ENCODE measurements around the gene TENM4.

Gene TENM4

GRCh38 chr11:79342236-79342635, 98.6 kb downstream of the TENM4 start:
- no peaks in the 10 kb centered on the region for H3K27me3 Mint-ChIP-seq
- H3K9me3 Mint-ChIP-seq, result peaks cover 10% of the 10 kb centered on the region
- DNase-seq (ENCODE audit: low spot score in 2 of 2), result no peak
- H3K4me3 Mint-ChIP-seq, result no peak overlapping the region
- ATAC-seq (replicated peaks; ENCODE audit: extremely low read depth, poor library complexity, severe bottlenecking), result no peak
- no peaks in the 10 kb centered on the region for H3K36me3 Mint-ChIP-seq (ENCODE audit: insufficient read depth)
- H3K4me1 Mint-ChIP-seq, result no peaks in the 10 kb centered on the region
- no peak overlapping the region for H3K27ac Mint-ChIP-seq (ENCODE audit: low read depth)

DNA sequence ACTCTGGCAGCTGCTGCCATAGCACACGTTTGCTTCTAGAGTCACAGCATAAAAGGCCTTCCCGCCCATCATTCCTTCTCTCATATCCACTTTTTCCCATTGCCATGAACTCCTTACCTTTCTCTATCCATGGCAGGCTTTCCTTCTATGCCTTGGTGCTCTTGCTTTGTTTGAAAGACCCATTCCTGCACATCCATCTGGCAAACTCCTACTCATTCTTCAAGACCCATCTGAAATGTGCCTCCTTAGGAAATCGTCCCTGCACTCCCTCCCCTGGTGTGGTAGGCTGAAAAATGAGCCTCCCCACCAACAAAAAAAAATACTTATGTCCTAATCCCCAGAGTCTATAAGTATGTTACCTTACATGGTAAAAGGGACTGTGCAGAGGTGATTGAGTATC, 100.3 kb downstream of the TENM4 start:
- H3K27me3 Mint-ChIP-seq, result no peaks in the 10 kb centered on the region
- H3K9me3 Mint-ChIP-seq, result peaks cover 10% of the 10 kb centered on the region
- ATAC-seq (replicated peaks; ENCODE audit: extremely low read depth, poor library complexity, severe bottlenecking) (no peak), DNase-seq (ENCODE audit: low spot score in 2 of 2) (no peak)
- H3K27ac Mint-ChIP-seq (ENCODE audit: low read depth), result no peak overlapping the region
- H3K36me3 Mint-ChIP-seq (ENCODE audit: insufficient read depth), result no peaks in the 10 kb centered on the region
- H3K4me3 Mint-ChIP-seq, result no peak overlapping the region
- H3K4me1 Mint-ChIP-seq, result no peaks in the 10 kb centered on the region

GRCh38 chr11:79336797-79337517, 103.9 kb downstream of the TENM4 start:
- Mint-ChIP-seq H3K4me1 (no peaks in the 10 kb centered on the region), H3K4me3 (no peak overlapping the region), H3K27ac (ENCODE audit: low read depth) (no peak overlapping the region), H3K9me3 (peaks cover 5% of the 10 kb centered on the region), H3K27me3 (no peaks in the 10 kb centered on the region), H3K36me3 (ENCODE audit: insufficient read depth) (no peaks in the 10 kb centered on the region)
- no peak for DNase-seq (ENCODE audit: low spot score in 2 of 2)
- ATAC-seq (replicated peaks; ENCODE audit: extremely low read depth, poor library complexity, severe bottlenecking), result no peak

DNA sequence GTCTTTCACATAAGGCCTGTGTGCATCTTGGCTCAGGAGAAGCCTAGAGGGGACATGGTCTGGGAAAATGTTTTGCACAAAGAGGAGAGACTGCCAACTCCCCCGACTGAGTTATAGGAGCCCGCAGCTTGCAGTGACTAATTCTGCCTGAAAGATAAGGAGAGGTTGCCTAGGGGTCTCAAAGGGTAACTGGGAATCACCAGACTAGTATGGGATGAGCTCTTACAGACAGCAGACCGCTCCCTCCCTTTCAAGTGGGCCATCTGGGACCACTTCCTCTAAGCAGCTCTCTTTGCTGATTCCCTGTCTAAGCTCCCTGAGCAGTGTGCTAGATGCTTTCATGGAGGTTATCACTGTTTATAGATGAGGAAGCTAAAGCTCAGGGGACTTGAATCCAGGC, 105.1 kb downstream of the TENM4 start:
- Mint-ChIP-seq H3K27ac (ENCODE audit: low read depth) (no peak overlapping the region), H3K36me3 (ENCODE audit: insufficient read depth) (no peaks in the 10 kb centered on the region), H3K27me3 (no peaks in the 10 kb centered on the region), H3K4me1 (no peaks in the 10 kb centered on the region), H3K9me3 (peaks cover 5% of the 10 kb centered on the region), H3K4me3 (no peak overlapping the region)
- ATAC-seq (replicated peaks; ENCODE audit: extremely low read depth, poor library complexity, severe bottlenecking) (no peak), DNase-seq (ENCODE audit: low spot score in 2 of 2) (no peak)

DNA sequence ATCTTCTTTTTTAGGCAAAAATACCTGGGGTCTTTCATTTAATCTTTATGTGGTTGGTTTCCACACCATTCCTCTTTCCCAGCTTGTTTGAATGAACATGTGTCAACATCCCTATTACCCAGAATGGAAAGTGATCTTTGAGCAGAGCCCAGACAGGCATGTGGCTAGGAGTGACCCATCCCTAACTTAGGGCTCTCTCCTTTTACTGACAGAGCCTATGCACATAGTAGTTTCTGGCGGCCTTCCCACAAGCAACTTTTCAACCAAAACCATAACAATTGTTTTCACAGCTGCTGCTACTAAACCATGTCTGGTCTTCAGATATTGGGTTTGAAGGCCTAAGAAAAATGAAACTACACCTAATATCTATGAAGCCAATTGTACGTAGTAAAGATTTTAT, 107.5 kb downstream of the TENM4 start:
- peaks cover 4% of the 10 kb centered on the region for H3K9me3 Mint-ChIP-seq
- DNase-seq (ENCODE audit: low spot score in 2 of 2) (no peak), ATAC-seq (replicated peaks; ENCODE audit: extremely low read depth, poor library complexity, severe bottlenecking) (no peak)
- no peak overlapping the region for H3K27ac Mint-ChIP-seq (ENCODE audit: low read depth)
- no peak overlapping the region for H3K4me3 Mint-ChIP-seq
- H3K27me3 Mint-ChIP-seq, result no peaks in the 10 kb centered on the region
- H3K4me1 Mint-ChIP-seq, result no peaks in the 10 kb centered on the region
- H3K36me3 Mint-ChIP-seq (ENCODE audit: insufficient read depth), result no peaks in the 10 kb centered on the region

DNA sequence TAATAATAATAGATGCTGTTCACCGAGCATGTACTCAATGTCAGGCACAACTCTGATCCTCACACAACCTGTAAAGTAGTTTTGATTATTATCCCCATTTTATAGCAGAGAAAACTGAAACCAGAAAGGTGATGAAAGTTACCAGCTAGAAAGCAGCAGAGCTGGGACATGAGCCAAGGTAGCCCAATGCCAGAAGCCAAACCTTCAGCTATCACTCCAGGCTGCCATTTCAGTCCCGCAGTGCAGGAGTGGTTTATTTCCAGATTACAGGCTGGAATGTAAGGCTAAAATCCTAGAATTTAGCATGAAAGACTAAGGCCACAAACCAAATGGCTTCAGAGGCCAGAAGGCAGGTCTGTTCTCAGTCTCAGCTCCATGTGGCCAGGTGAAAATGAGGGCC, 108.8 kb downstream of the TENM4 start:
- H3K4me1 Mint-ChIP-seq, result no peaks in the 10 kb centered on the region
- no peak overlapping the region for H3K4me3 Mint-ChIP-seq
- no peaks in the 10 kb centered on the region for H3K27me3 Mint-ChIP-seq
- ATAC-seq (replicated peaks; ENCODE audit: extremely low read depth, poor library complexity, severe bottlenecking) (no peak), DNase-seq (ENCODE audit: low spot score in 2 of 2) (no peak)
- peaks cover 4% of the 10 kb centered on the region for H3K9me3 Mint-ChIP-seq
- no peak overlapping the region for H3K27ac Mint-ChIP-seq (ENCODE audit: low read depth)
- no peaks in the 10 kb centered on the region for H3K36me3 Mint-ChIP-seq (ENCODE audit: insufficient read depth)

GRCh38 chr11:79331203-79331901, 109.5 kb downstream of the TENM4 start:
- ATAC-seq (replicated peaks; ENCODE audit: extremely low read depth, poor library complexity, severe bottlenecking) (no peak), DNase-seq (ENCODE audit: low spot score in 2 of 2) (no peak)
- no peak overlapping the region for H3K27ac Mint-ChIP-seq (ENCODE audit: low read depth)
- H3K4me3 Mint-ChIP-seq, result no peak overlapping the region
- no peaks in the 10 kb centered on the region for H3K4me1 Mint-ChIP-seq
- no peaks in the 10 kb centered on the region for H3K27me3 Mint-ChIP-seq
- no peaks in the 10 kb centered on the region for H3K36me3 Mint-ChIP-seq (ENCODE audit: insufficient read depth)
- H3K9me3 Mint-ChIP-seq, result peaks cover 4% of the 10 kb centered on the region

- DNase-seq (ENCODE audit: low spot score in 2 of 2) (no peak), ATAC-seq (replicated peaks; ENCODE audit: extremely low read depth, poor library complexity, severe bottlenecking) (no peak)
- Mint-ChIP-seq H3K4me3 (no peak overlapping the region), H3K36me3 (ENCODE audit: insufficient read depth) (no peaks in the 10 kb centered on the region), H3K27me3 (no peaks in the 10 kb centered on the region), H3K9me3 (peaks cover 4% of the 10 kb centered on the region), H3K4me1 (no peaks in the 10 kb centered on the region), H3K27ac (ENCODE audit: low read depth) (no peak overlapping the region)
Measured at GRCh38 chr11:79330651-79331050, 110.2 kb downstream of the TENM4 start.

DNA sequence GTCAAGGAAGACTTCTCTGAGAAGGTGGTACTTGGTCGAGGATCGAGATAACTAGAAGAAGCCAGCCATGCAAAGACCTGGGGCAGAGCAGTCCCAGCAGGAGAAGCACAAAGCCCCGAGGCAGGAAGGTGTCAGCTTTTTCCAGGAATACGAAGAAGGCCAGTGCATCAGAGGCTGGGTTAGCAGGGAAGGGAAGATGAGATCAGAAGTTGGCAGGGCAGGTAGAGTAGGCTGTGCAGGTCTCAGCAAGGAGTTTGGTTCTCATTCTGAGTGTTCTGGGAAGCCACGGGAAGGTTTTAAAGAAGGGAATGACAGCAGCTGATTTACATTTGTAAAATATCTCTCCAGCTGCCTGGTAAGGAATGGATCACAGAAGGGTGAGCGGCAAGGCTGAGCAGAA, 111.3 kb downstream of the TENM4 start:
- no peaks in the 10 kb centered on the region for H3K4me1 Mint-ChIP-seq
- no peak for ATAC-seq (replicated peaks; ENCODE audit: extremely low read depth, poor library complexity, severe bottlenecking)

DNA sequence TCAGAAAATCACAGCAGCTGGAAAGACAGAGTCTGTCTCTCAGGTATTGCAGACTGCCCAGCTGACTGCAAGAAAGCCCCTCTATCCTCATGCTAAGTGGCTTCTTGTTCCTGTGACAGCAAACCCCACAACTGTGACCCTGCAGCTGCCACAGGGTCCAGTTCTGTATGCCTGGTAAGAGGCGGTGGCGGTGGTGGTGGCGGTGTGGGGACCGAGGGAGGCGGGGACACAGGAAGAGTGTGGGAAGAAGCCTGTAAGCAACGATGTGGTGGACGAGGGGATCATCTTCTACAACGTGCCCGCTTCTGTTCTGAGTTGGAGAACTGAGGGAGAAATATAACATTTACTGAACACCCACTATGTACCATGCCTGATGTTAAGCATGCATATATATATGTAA, 112.4 kb downstream of the TENM4 start:
- Mint-ChIP-seq H3K36me3 (ENCODE audit: insufficient read depth) (no peaks in the 10 kb centered on the region), H3K9me3 (peaks cover 10% of the 10 kb centered on the region), H3K27me3 (no peaks in the 10 kb centered on the region), H3K27ac (ENCODE audit: low read depth) (no peak overlapping the region), H3K4me1 (no peaks in the 10 kb centered on the region), H3K4me3 (no peak overlapping the region)
- ATAC-seq (replicated peaks; ENCODE audit: extremely low read depth, poor library complexity, severe bottlenecking), result no peak
- DNase-seq (ENCODE audit: low spot score in 2 of 2), result no peak

More for the DNA sequence above, 111.3 kb downstream of the TENM4 start:
- Mint-ChIP-seq H3K27ac (ENCODE audit: low read depth) (no peak overlapping the region), H3K36me3 (ENCODE audit: insufficient read depth) (no peaks in the 10 kb centered on the region), H3K27me3 (no peaks in the 10 kb centered on the region), H3K4me3 (no peak overlapping the region), H3K9me3 (peaks cover 4% of the 10 kb centered on the region)
- no peak for DNase-seq (ENCODE audit: low spot score in 2 of 2)

DNA sequence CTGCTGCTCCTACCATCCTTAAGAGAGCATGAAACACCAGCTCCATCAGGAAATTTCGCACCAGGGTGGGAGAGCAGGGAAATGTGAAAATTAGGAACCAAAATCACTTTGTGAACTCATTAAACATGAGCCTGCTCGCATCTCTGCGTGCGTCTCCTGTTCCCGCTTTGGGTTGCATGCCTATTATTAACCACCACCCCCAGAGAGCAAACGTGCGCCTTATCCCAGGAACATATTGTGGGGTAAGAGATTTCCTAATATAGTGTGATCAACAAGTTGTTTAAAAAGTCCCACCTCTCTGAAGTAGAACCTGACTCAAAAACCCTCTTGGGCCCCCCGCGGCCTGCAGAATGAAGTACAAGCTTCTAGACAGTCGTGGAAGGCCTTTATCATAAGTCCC, 115.0 kb downstream of the TENM4 start:
- no peaks in the 10 kb centered on the region for H3K36me3 Mint-ChIP-seq (ENCODE audit: insufficient read depth)
- DNase-seq (ENCODE audit: low spot score in 2 of 2) (no peak), ATAC-seq (replicated peaks; ENCODE audit: extremely low read depth, poor library complexity, severe bottlenecking) (no peak)
- no peak overlapping the region for H3K27ac Mint-ChIP-seq (ENCODE audit: low read depth)
- H3K4me1 Mint-ChIP-seq, result no peaks in the 10 kb centered on the region
- no peak overlapping the region for H3K4me3 Mint-ChIP-seq
- H3K9me3 Mint-ChIP-seq, result peaks cover 10% of the 10 kb centered on the region
- H3K27me3 Mint-ChIP-seq, result no peaks in the 10 kb centered on the region

DNA sequence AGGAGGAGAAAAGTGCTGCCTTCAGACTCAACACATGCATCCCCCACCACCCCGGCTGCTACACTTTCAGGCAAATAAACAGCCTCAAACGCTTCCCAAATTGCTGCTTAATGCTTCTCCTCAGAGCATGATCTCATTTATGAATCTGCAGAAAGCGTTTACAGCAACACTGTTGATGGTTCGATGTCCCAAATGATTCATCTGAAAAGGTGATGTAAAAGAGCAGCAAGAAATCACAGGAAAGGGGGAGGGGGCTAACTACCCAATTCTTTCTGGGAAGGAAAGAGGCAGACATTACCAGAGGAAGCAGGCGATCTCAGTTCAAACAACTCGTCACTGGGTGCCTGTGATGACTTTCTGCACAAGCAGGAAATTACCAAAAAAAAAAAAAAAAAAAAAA, 119.6 kb downstream of the TENM4 start:
- no peaks in the 10 kb centered on the region for H3K36me3 Mint-ChIP-seq (ENCODE audit: insufficient read depth)
- ATAC-seq (replicated peaks; ENCODE audit: extremely low read depth, poor library complexity, severe bottlenecking) (no peak), DNase-seq (ENCODE audit: low spot score in 2 of 2) (no peak)
- H3K27ac Mint-ChIP-seq (ENCODE audit: low read depth), result no peak overlapping the region
- H3K9me3 Mint-ChIP-seq, result peaks cover 7% of the 10 kb centered on the region
- H3K27me3 Mint-ChIP-seq, result no peaks in the 10 kb centered on the region
- H3K4me3 Mint-ChIP-seq, result no peak overlapping the region
- no peaks in the 10 kb centered on the region for H3K4me1 Mint-ChIP-seq

- H3K4me1 Mint-ChIP-seq, result no peaks in the 10 kb centered on the region
- peaks cover 18% of the 10 kb centered on the region for H3K9me3 Mint-ChIP-seq
- peaks cover 12% of the 10 kb centered on the region for H3K27me3 Mint-ChIP-seq
- DNase-seq (ENCODE audit: low spot score in 2 of 2) (no peak), ATAC-seq (replicated peaks; ENCODE audit: extremely low read depth, poor library complexity, severe bottlenecking) (no peak)
- no peaks in the 10 kb centered on the region for H3K36me3 Mint-ChIP-seq (ENCODE audit: insufficient read depth)
- no peak overlapping the region for H3K27ac Mint-ChIP-seq (ENCODE audit: low read depth)
- no peak overlapping the region for H3K4me3 Mint-ChIP-seq
Measured at GRCh38 chr11:79314906-79315689, 125.7 kb downstream of the TENM4 start.

All from central memory CD8-positive, alpha-beta T cell (primary cell).